Hepatocyte (in vitro differentiated cells): ENCODE measurements around the gene RPL22. TPM values are rescaled to one million over a fixed set of nuclear protein-coding genes. Genes with fewer than 3 reads are reported as not detected.

Source experiments
- DNase-seq: peaks from one replicate; pipeline ENCODE4 v3.0.0-alpha.2; 2016; ENCODE audit warnings: low spot score
- H2AFZ ChIP-seq: fragments of 200-600 bp; sonication (generic); 2 replicates; pipeline ENCODE4 v1.6.0; 2016; ENCODE audit warnings: antibody characterized with exemption, mild to moderate bottlenecking
- H3K27ac ChIP-seq: fragments of 200-600 bp; sonication (generic); 2 replicates; pipeline ENCODE4 v1.5.1; 2016; ENCODE audit warnings: mild to moderate bottlenecking
- H3K27me3 ChIP-seq: fragments of 200-600 bp; sonication (generic); 2 replicates; pipeline ENCODE4 v1.6.1; 2016
- H3K36me3 ChIP-seq: fragments of 200-600 bp; sonication (generic); replicated peaks from 2 replicates; pipeline ENCODE4 v1.5.1; 2016; ENCODE audit warnings: low read depth; ENCODE audit not compliant: insufficient read depth
- H3K4me1 ChIP-seq: fragments of 200-600 bp; sonication (generic); 2 replicates; pipeline ENCODE4 v1.5.1; 2016; ENCODE audit warnings: mild to moderate bottlenecking, moderate library complexity; ENCODE audit not compliant: insufficient read depth
- H3K4me2 ChIP-seq: fragments of 200-600 bp; sonication (generic); 2 replicates; pipeline ENCODE4 v1.6.0; 2016
- H3K4me3 ChIP-seq: fragments of 200-600 bp; sonication (generic); 2 replicates; pipeline ENCODE4 v1.5.1; 2016; ENCODE audit warnings: mild to moderate bottlenecking
- H3K79me2 ChIP-seq: fragments of 200-600 bp; sonication (generic); 2 replicates; pipeline ENCODE4 v1.6.0; 2017; ENCODE audit warnings: mild to moderate bottlenecking
- H3K9me2 ChIP-seq: fragments of 200-600 bp; sonication (generic); replicated peaks from 2 replicates; pipeline ENCODE4 v1.6.0; 2017; ENCODE audit warnings: mild to moderate bottlenecking; ENCODE audit not compliant: insufficient read depth
- H3K9me3 ChIP-seq: fragments of 200-600 bp; sonication (generic); 2 replicates; pipeline ENCODE4 v1.5.1; 2016; ENCODE audit warnings: low read depth, mild to moderate bottlenecking
- H4K20me1 ChIP-seq: fragments of 200-600 bp; sonication (generic); 2 replicates; pipeline ENCODE4 v1.6.0; 2016; ENCODE audit warnings: mild to moderate bottlenecking; ENCODE audit not compliant: insufficient read depth, poor library complexity, severe bottlenecking
- EZH2 ChIP-seq: fragments of 200-600 bp; sonication (generic); IDR thresholded peaks from 2 replicates; pipeline ENCODE4 v1.6.1; 2016; ENCODE audit warnings: antibody characterized with exemption, mild to moderate bottlenecking, borderline replicate concordance
- EZH2phosphoT487 ChIP-seq: fragments of 200-600 bp; sonication (generic); IDR thresholded peaks from one replicate; pipeline ENCODE4 v1.6.1; 2018; ENCODE audit warnings: antibody characterized with exemption, mild to moderate bottlenecking, low read depth, moderate library complexity; ENCODE audit not compliant: unreplicated experiment, severe bottlenecking
- WGBS: methylation state at CpG from one replicate; pipeline ENCODE4 v1.1.6; 2016; ENCODE audit warnings: low lambda C conversion rate; ENCODE audit errors: missing lambda C conversion rate; 5-methylcytosine and 5-hydroxymethylcytosine counted together
- polyA plus RNA-seq: library from polyadenylated mRNA; unstranded; fragments of >200 nt; fragmentation: Nextera tagmentation; extraction: Ambion mirVana; gene quantifications from 2 replicates; pipeline ENCODE4 v1.2.1, GENCODE V29; 2016
- total RNA-seq: library from RNA; depleted of rRNA; stranded (reverse); fragments of >200 nt; gene quantifications from 2 replicates; pipeline ENCODE4 v1.2.3, GENCODE V29; 2014
- TF ChIP-seq, protein P1 (sequence below): fragments of 200-600 bp; sonication (generic); IDR thresholded peaks from 2 replicates; pipeline ENCODE4 v1.5.1; 2016; ENCODE audit warnings: antibody characterized with exemption, mild to moderate bottlenecking; ENCODE audit not compliant: poor library complexity

Gene RPL22
- total RNA-seq (168 and 188 TPM in 2 replicates), polyA plus RNA-seq (103 and 115 TPM in 2 replicates)

- Histone ChIP-seq H3K9me3 (no peaks in the 10 kb centered on the region), H2AFZ (peak within 1 kb of the TSS; percentile 73), H3K27ac (peak within 1 kb of the TSS; percentile 84), H3K9me2 (no peaks in the 10 kb centered on the region), H3K27me3 (no peaks in the 10 kb centered on the region), H3K36me3 (no peaks in the 10 kb centered on the region), H3K4me1 (peaks cover 12% of the 10 kb centered on the region), H4K20me1 (peaks cover 34% of the 10 kb centered on the region), H3K4me2 (peak within 1 kb of the TSS; percentile 83), H3K79me2 (peaks cover 47% of the 10 kb centered on the region), H3K4me3 (peak within 1 kb of the TSS; percentile 65)
- DNase-seq, result peak; percentile 99
- TF ChIP-seq EZH2phosphoT487 (no peak), EZH2 (no peak)
- TF ChIP-seq, protein P1, sequence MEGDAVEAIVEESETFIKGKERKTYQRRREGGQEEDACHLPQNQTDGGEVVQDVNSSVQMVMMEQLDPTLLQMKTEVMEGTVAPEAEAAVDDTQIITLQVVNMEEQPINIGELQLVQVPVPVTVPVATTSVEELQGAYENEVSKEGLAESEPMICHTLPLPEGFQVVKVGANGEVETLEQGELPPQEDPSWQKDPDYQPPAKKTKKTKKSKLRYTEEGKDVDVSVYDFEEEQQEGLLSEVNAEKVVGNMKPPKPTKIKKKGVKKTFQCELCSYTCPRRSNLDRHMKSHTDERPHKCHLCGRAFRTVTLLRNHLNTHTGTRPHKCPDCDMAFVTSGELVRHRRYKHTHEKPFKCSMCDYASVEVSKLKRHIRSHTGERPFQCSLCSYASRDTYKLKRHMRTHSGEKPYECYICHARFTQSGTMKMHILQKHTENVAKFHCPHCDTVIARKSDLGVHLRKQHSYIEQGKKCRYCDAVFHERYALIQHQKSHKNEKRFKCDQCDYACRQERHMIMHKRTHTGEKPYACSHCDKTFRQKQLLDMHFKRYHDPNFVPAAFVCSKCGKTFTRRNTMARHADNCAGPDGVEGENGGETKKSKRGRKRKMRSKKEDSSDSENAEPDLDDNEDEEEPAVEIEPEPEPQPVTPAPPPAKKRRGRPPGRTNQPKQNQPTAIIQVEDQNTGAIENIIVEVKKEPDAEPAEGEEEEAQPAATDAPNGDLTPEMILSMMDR, result no peak
- 2% methylated on average over 46 of the region's 53 CpGs for WGBS
Observed at GRCh38 chr1:6199298-6200187, at the start of gene RPL22. Gene RPL22 (minus strand): TSS chr1:6199595. CDS start chr1:6199573, 22 bp downstream.

DNA sequence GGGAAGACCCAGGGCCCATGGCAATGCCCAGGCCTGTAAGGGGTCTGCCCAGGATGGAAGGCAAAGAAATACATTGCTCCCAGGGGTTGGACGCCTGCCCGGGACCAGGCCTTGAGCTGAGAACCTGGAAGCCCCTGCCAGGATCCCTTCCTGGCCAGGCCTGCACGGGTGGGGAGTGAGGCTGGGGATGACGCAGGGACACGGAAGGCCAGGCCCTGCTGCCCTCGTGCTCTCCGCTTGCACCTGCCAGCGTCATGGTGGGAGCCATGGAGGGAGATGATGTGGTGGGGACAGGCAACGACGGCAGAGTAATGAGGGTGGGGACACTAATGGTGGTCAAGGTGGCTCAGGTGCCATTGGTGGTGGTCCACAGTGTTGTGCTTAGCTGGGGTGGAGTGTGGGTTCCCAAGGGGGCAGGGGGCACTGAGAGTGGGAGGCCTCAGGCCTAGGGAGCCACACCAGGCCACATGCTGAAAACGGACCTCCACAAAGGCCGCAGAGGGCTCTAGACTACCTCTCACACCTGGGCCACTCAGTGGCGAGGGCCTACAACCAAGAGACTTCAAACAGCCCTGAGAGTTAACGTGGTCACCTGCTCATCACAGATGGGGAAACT lies 48.9 kb upstream of the RPL22 start:
- Histone ChIP-seq H3K4me1 (peaks cover 15% of the 10 kb centered on the region), H3K36me3 (no peaks in the 10 kb centered on the region), H3K27ac (no peak overlapping the region), H3K4me3 (no peak overlapping the region), H3K27me3 (peaks cover 76% of the 10 kb centered on the region), H3K9me3 (no peaks in the 10 kb centered on the region), H2AFZ (no peak overlapping the region), H3K4me2 (no peak overlapping the region), H4K20me1 (no peaks in the 10 kb centered on the region), H3K79me2 (no peaks in the 10 kb centered on the region), H3K9me2 (no peaks in the 10 kb centered on the region)
- no peak for DNase-seq
- TF ChIP-seq, protein P1, result no peak
- TF ChIP-seq EZH2 (no peak), EZH2phosphoT487 (no peak)
- WGBS, result 87% methylated on average over 12 of the region's 14 CpGs

DNA sequence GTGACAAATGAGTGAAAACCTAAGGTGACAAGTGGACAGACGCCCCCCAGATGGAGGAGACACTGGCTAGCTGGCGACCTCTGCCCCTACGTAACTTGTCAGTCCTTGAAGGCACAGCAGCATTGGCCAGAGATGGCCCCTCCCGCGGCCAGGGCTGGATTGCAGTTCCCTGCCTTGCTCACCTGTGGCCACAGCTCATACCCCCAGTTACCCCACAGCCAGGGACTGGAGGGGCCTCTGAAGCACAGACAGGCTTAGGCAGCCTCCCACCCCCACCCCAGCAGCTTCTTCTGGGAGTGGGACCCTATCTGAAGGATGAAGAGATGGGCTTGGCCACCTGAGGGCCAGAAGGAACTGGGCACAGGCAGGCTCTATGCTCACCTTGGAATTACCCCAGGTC lies 48.3 kb upstream of the RPL22 start:
- no peak overlapping the region for H3K27ac ChIP-seq
- H3K27me3 ChIP-seq, result peaks cover 82% of the 10 kb centered on the region
- H4K20me1 ChIP-seq, result no peaks in the 10 kb centered on the region
- DNase-seq, result no peak
- H3K79me2 ChIP-seq, result no peaks in the 10 kb centered on the region
- H3K4me3 ChIP-seq, result no peak overlapping the region
- H2AFZ ChIP-seq, result no peak overlapping the region
- TF ChIP-seq, protein P1, result no peak
- no peak for TF ChIP-seq EZH2
- TF ChIP-seq EZH2phosphoT487, result no peak
- H3K36me3 ChIP-seq, result no peaks in the 10 kb centered on the region
- no peaks in the 10 kb centered on the region for H3K9me3 ChIP-seq
- peaks cover 15% of the 10 kb centered on the region for H3K4me1 ChIP-seq
- no peaks in the 10 kb centered on the region for H3K9me2 ChIP-seq
- H3K4me2 ChIP-seq, result no peak overlapping the region
- 84% methylated on average over 5 of the region's 5 CpGs for WGBS
